DMS53 treated with DMSO at 0.1 percent for 48 hours (cell line): Measurements from ENCODE around the gene CHST13.

ENCODE experiments used
- DNase-seq: peaks from one replicate; lab custom pipeline; 2025; ENCODE audit not compliant: unreplicated experiment; lab: John Stamatoyannopoulos, UW

CHST13 gene

GRCh38 chr3:126552688-126553283, 28.8 kb downstream of the CHST13 start:
- DNase-seq: no peak

GRCh38 chr3:126553284-126554084, 29.5 kb downstream of the CHST13 start:
- DNase-seq: no peak

GRCh38 chr3:126554560-126555525, 30.9 kb downstream of the CHST13 start:
- no peak for DNase-seq

GRCh38 chr3:126555795-126556636, 32.1 kb downstream of the CHST13 start:
- DNase-seq: no peak

- no peak for DNase-seq
These were observed 32.9 kb downstream of the CHST13 start for GRCh38 chr3:126556637-126557414.

- no peak for DNase-seq
These were observed 33.4 kb downstream of the CHST13 start for GRCh38 chr3:126557415-126557745.

GRCh38 chr3:126557761-126558160, 33.8 kb downstream of the CHST13 start:
- no peak for DNase-seq

- no peak for DNase-seq
These were observed 34.5 kb downstream of the CHST13 start, which contains the start of gene C3orf22 for GRCh38 chr3:126558336-126559071. Gene C3orf22 (minus strand): TSS chr3:126558932. CDS start chr3:126553390, 5,542 bp downstream.

GRCh38 chr3:126562737-126563276, 38.9 kb downstream of the CHST13 start:
- no peak for DNase-seq

GRCh38 chr3:126567696-126568438, 43.9 kb downstream of the CHST13 start:
- no peak for DNase-seq

GRCh38 chr3:126568776-126569342, 44.9 kb downstream of the CHST13 start:
- DNase-seq: no peak

GRCh38 chr3:126569390-126569975, 45.5 kb downstream of the CHST13 start:
- no peak for DNase-seq

GRCh38 chr3:126570103-126570541, 46.2 kb downstream of the CHST13 start:
- DNase-seq: no peak

- no peak for DNase-seq
These were observed 47.1 kb downstream of the CHST13 start for GRCh38 chr3:126571078-126571477.

- DNase-seq: no peak
These were observed 49.6 kb downstream of the CHST13 start for GRCh38 chr3:126573492-126574117.

- no peak for DNase-seq
These were observed 53.3 kb downstream of the CHST13 start for GRCh38 chr3:126577261-126577660.

- DNase-seq: no peak
These were observed 54.7 kb downstream of the CHST13 start for GRCh38 chr3:126578702-126579101.
